Fibroblast of pulmonary artery (primary cell): ENCODE results near the gene GLRX3.

Experiments
- DNase-seq: peaks from one replicate; pipeline ENCODE4 v3.0.0-alpha.2; 2010; ENCODE audit warnings: low read depth
- H3K4me3 ChIP-seq: replicated peaks from 2 replicates; pipeline ENCODE4 v1.5.1; 2011; ENCODE audit warnings: low read depth, mild to moderate bottlenecking, control low read depth, low read length, moderate library complexity
- TF ChIP-seq, protein P1 (sequence below): IDR thresholded peaks from 2 replicates; pipeline ENCODE4 v1.5.1; 2011; ENCODE audit warnings: mild to moderate bottlenecking, control low read depth, low read length, inconsistent platforms; ENCODE audit errors: missing control alignments

The GLRX3 gene

DNA sequence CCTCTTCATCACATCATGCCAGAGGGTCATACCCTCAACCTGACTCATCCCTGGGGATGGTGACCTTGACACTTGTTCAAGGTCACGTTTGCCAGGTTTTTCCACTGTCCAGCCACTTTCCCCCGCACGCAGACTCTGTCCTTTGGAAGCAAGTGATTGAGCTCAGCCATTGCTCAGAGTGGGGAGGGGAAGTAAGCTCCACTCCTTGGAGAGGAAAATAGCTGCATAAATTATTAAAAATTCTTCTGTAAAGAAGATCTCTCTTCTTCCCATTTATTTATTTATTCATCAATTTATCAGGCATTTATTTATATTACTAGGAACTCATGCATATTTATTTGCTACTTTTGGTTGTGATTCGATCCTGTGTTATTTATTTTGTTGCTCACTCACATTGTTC is 88.0 kb downstream of the GLRX3 start:
- no peak for DNase-seq
- H3K4me3 ChIP-seq = no peak overlapping the region
- TF ChIP-seq, protein P1, sequence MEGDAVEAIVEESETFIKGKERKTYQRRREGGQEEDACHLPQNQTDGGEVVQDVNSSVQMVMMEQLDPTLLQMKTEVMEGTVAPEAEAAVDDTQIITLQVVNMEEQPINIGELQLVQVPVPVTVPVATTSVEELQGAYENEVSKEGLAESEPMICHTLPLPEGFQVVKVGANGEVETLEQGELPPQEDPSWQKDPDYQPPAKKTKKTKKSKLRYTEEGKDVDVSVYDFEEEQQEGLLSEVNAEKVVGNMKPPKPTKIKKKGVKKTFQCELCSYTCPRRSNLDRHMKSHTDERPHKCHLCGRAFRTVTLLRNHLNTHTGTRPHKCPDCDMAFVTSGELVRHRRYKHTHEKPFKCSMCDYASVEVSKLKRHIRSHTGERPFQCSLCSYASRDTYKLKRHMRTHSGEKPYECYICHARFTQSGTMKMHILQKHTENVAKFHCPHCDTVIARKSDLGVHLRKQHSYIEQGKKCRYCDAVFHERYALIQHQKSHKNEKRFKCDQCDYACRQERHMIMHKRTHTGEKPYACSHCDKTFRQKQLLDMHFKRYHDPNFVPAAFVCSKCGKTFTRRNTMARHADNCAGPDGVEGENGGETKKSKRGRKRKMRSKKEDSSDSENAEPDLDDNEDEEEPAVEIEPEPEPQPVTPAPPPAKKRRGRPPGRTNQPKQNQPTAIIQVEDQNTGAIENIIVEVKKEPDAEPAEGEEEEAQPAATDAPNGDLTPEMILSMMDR = no peak

DNA sequence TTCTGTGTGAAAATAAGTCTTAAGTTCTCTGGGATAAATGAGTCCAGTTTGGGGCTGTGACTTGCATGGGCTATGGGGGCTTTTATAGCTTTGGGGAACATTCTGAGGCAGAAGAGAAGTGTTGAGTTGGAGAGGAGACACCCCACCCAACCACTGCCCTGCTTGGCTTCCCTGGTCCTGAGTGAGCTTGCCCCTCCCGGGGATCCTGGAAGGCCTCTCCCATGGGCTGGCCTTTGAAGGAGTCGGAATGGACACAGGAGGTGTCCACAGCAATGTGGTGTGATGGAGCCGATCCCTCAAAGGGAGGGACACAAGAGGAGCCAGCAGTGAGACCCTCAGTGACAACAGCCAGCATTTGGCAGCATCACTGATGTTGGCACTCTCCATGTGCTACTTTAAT is 89.8 kb downstream of the GLRX3 start:
- no peak overlapping the region for H3K4me3 ChIP-seq
- no peak for DNase-seq
- TF ChIP-seq, protein P1 = no peak

DNA sequence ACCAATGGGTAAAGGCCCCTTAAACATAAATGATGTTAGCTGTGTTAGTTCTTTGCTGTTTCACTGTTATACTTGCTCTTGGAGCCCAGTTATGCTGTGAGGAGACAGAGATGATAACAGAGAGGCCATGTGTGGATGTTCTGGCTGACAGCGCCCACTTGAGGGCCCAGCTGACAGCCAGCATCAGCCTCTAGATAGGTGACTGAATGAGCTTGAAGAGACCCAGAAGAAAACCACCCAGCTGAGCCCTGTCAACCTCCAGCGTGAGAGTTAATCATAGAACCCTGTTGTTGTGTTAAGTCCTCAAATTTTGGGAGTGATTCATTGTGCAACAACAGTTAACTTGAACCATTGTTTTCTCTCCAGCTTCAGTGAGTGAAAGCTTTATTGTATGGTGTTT is 91.7 kb downstream of the GLRX3 start:
- TF ChIP-seq, protein P1 = no peak
- DNase-seq = no peak
- no peak overlapping the region for H3K4me3 ChIP-seq
